GM12891 (cell line): Measurements from ENCODE around the gene ZBED6.

Experiments used
- PAX5 ChIP-seq: IDR thresholded peaks from 2 replicates; pipeline ENCODE4 v1.6.1; 2011; ENCODE audit warnings: low read length, moderate library complexity, mild to moderate bottlenecking; ENCODE audit not compliant: insufficient read depth, severe bottlenecking
- POLR2A ChIP-seq: IDR thresholded peaks from 2 replicates; pipeline ENCODE4 v1.6.1; 2011; ENCODE audit warnings: low read depth, low read length, control low read depth
- POLR2AphosphoS5 ChIP-seq: IDR thresholded peaks from 2 replicates; pipeline ENCODE4 v1.6.1; 2011; ENCODE audit warnings: low read depth, low read length, control low read depth
- POU2F2 ChIP-seq: IDR thresholded peaks from 2 replicates; pipeline ENCODE4 v1.6.1; 2011; ENCODE audit warnings: low read depth, mild to moderate bottlenecking, control low read depth, low read length, moderate library complexity
- TAF1 ChIP-seq: IDR thresholded peaks from 2 replicates; pipeline ENCODE4 v1.6.1; 2011; ENCODE audit warnings: low read depth, low read length, control low read depth

DNA sequence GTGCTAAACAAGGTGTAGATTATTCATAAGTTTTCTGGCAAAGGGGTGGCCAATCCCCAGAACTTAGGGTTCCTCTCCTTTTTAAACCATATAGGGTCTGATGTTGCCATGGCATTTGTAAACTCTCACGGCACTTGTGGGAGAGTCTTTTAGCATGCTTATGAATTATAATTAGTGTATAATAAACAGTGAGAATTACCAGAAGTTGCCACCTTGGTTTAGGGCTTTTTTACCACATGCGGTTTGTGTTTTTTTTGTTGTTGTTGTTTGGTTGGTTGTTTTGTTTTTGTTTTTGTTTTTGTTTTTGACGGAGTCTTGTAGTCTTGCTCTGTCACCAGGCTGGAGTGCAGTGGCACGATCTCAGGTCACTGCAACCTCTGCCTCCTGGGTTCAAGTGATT, 39.4 kb upstream of the ZBED6 start:
- TF ChIP-seq POLR2A (no peak), POLR2AphosphoS5 (no peak), TAF1 (no peak), POU2F2 (no peak), PAX5 (no peak)
